GM06990 (cell line): ENCODE results near the gene SLC29A3.

Experiments
- DNase-seq: peaks from one replicate; pipeline ENCODE4 v3.0.0-alpha.2; 2011; ENCODE audit not compliant: insufficient read length; ENCODE audit errors: extremely low read depth
- H3K27me3 ChIP-seq: replicated peaks from 2 replicates; pipeline ENCODE4 v1.6.0; 2011; ENCODE audit warnings: low read length; ENCODE audit not compliant: control insufficient read depth, insufficient read depth
- H3K36me3 ChIP-seq: 2 replicates; pipeline ENCODE4 v1.5.1; 2011; ENCODE audit warnings: low read length; ENCODE audit not compliant: control insufficient read depth, insufficient read depth
- H3K4me3 ChIP-seq: replicated peaks from 2 replicates; pipeline ENCODE4 v1.5.1; 2011; ENCODE audit warnings: low read depth, mild to moderate bottlenecking, control low read depth, low read length
- TF ChIP-seq, protein P1 (sequence below): IDR thresholded peaks from 2 replicates; pipeline ENCODE4 v1.5.1; 2011; ENCODE audit warnings: low read length, control low read depth, mild to moderate bottlenecking, inconsistent platforms; ENCODE audit not compliant: insufficient read depth, poor library complexity, severe bottlenecking

The SLC29A3 gene

GRCh38 chr10:71302451-71302850 lies 16.6 kb upstream of the SLC29A3 start:
- no peaks in the 10 kb centered on the region for H3K36me3 ChIP-seq
- no peak overlapping the region for H3K4me3 ChIP-seq
- no peak for DNase-seq
- no peaks in the 10 kb centered on the region; the same call in none of the 2 replicates for H3K27me3 ChIP-seq
- TF ChIP-seq, protein P1, sequence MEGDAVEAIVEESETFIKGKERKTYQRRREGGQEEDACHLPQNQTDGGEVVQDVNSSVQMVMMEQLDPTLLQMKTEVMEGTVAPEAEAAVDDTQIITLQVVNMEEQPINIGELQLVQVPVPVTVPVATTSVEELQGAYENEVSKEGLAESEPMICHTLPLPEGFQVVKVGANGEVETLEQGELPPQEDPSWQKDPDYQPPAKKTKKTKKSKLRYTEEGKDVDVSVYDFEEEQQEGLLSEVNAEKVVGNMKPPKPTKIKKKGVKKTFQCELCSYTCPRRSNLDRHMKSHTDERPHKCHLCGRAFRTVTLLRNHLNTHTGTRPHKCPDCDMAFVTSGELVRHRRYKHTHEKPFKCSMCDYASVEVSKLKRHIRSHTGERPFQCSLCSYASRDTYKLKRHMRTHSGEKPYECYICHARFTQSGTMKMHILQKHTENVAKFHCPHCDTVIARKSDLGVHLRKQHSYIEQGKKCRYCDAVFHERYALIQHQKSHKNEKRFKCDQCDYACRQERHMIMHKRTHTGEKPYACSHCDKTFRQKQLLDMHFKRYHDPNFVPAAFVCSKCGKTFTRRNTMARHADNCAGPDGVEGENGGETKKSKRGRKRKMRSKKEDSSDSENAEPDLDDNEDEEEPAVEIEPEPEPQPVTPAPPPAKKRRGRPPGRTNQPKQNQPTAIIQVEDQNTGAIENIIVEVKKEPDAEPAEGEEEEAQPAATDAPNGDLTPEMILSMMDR = no peak

GRCh38 chr10:71302874-71303568 lies 16.0 kb upstream of the SLC29A3 start:
- Histone ChIP-seq H3K4me3 (no peak overlapping the region), H3K27me3 (no peaks in the 10 kb centered on the region; the same call in 1 of the 2 replicates), H3K36me3 (no peaks in the 10 kb centered on the region)
- no peak for DNase-seq
- TF ChIP-seq, protein P1 = peak; percentile 56

DNA sequence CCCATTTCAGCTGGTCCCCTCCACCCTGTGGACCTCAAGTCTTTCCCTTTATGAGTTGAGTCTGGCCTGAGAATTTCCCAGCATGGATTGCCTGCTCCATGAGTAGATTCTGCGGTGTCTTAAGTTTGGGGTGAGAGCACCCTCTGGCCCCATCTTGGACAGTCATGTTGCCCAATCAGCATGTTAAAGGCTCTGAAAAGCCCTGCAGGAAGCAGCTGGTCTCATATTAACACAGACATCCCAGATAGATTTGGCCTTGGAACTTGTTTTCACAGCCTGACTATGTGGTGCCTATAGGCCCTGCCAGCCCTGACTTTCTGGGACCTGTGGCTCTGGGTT lies 15.5 kb upstream of the SLC29A3 start:
- Histone ChIP-seq H3K27me3 (no peaks in the 10 kb centered on the region; the same call in 1 of the 2 replicates), H3K36me3 (no peaks in the 10 kb centered on the region), H3K4me3 (no peak overlapping the region)
- TF ChIP-seq, protein P1 = peak; percentile 1
- no peak for DNase-seq

DNA sequence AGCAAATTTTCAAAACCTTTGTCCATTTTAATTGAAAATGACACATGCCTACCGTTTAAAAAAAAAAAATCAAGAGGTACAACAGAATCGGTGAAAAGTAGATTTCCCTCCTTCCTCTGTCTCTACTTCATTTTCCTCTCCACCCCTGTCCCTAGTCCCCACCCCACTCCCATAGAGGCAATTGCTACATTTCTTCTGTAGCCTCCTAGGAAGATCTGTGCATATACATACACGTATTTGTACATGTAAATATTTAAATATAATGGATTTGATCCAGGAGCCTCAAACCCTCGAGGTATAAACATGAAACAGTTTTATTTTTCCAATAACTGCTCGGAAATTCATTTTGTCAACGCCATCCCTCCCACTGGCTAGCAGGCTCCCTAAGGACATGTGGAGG lies 14.1 kb upstream of the SLC29A3 start:
- Histone ChIP-seq H3K27me3 (no peaks in the 10 kb centered on the region; the same call in 1 of the 2 replicates), H3K36me3 (no peaks in the 10 kb centered on the region), H3K4me3 (no peak overlapping the region)
- DNase-seq = no peak
- TF ChIP-seq, protein P1 = no peak

GRCh38 chr10:71306979-71307378 lies 12.1 kb upstream of the SLC29A3 start:
- no peak for DNase-seq
- Histone ChIP-seq H3K4me3 (no peak overlapping the region), H3K27me3 (no peaks in the 10 kb centered on the region), H3K36me3 (no peaks in the 10 kb centered on the region)
- TF ChIP-seq, protein P1 = no peak

DNA sequence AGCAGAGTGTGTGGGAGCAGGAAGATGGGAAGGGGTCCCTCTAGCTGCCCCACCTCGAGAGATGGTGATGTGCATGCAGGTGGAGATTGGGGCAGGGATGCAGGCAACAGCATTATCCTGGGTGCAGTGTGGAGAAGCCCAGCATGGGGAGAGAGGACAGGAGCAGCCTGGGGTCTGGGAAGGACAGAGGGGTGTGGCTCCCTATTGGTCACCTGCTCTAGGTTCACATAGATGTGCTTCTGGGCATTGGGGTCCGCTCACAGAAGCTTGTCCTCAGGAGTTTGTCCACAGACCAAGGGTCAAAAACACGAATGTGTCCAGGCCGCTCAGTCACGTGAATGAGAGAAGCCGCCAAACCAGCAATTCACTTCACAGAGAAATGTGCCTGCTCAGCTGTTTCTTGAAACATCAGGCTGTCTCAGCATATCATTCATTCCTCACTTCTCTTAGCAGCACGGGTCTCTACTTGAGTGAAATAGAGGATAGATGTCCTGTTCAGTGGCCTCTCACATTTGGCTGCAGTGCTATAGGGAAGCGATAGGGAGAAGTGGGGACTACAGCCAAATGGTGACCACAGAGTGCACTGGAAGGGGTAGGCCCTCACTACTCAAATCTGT lies 11.5 kb upstream of the SLC29A3 start:
- Histone ChIP-seq H3K27me3 (no peaks in the 10 kb centered on the region), H3K36me3 (no peaks in the 10 kb centered on the region), H3K4me3 (no peak overlapping the region)
- TF ChIP-seq, protein P1 = no peak
- DNase-seq = no peak
